Keratinocyte (primary cell): ENCODE measurements around the gene CEP63.

Experiments
- EZH2 ChIP-seq: IDR thresholded peaks from one replicate; pipeline ENCODE4 v1.6.1; 2012; ENCODE audit warnings: inconsistent platforms, mild to moderate bottlenecking, low read length, moderate library complexity
- TF ChIP-seq, protein P1 (sequence below), 3 experiments: IDR thresholded peaks in 1 of 3; conservative IDR thresholded peaks in 1 of 3; optimal IDR thresholded peaks in 1 of 3; 2 replicates in 2 of 3; 3 replicates in 1 of 3; pipeline versions ENCODE3 to v1.5.1; 2011; ENCODE audit warnings: low read length in 3 of 3, mild to moderate bottlenecking in 3 of 3, moderate library complexity in 2 of 3, control low read depth in 1 of 3, inconsistent platforms in 1 of 3; ENCODE audit not compliant: insufficient read depth in 2 of 3; ENCODE audit errors: extremely low read depth in 1 of 3

DNA sequence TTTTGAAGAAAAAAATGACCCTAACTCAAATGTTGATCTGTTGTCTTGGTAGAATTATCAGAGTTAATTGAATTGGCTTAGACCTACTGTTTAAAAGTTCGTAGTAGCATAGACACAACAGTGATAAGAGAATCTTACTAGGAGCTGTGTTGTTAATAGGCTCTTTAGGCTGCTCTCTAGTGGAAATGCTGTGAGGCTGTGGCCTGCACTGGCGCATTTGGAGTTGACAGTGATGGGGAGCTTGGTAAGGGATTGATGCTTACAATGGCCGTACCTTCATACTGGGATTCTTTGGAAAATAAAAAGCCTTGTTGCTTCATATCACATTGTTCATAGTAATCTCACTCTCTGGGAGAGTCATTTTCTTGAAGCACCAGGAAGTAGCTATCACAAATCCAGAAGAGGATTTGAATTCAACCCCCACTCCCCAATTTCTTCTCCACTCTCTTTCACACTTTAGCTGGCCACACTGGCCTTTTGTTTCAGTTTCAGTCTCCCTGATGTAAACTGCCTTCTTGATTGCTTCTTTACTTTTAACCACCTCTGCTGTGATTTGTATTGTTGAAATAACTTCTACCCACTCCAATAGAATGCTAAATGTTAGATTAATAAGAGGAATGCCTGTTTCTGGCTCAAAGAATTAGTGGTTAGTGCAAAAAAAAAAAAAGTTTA lies 56.6 kb downstream of the CEP63 start:
- TF ChIP-seq, protein P1, sequence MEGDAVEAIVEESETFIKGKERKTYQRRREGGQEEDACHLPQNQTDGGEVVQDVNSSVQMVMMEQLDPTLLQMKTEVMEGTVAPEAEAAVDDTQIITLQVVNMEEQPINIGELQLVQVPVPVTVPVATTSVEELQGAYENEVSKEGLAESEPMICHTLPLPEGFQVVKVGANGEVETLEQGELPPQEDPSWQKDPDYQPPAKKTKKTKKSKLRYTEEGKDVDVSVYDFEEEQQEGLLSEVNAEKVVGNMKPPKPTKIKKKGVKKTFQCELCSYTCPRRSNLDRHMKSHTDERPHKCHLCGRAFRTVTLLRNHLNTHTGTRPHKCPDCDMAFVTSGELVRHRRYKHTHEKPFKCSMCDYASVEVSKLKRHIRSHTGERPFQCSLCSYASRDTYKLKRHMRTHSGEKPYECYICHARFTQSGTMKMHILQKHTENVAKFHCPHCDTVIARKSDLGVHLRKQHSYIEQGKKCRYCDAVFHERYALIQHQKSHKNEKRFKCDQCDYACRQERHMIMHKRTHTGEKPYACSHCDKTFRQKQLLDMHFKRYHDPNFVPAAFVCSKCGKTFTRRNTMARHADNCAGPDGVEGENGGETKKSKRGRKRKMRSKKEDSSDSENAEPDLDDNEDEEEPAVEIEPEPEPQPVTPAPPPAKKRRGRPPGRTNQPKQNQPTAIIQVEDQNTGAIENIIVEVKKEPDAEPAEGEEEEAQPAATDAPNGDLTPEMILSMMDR (optimal IDR thresholded peaks at IDR 0.05 in 1 of 3, IDR thresholded peaks at IDR 0.05 in 1 of 3, conservative IDR thresholded peaks at IDR 0.05 in 1 of 3; ENCODE audit: extremely low read depth in 1 of 3, insufficient read depth in 2 of 3, low read length in 3 of 3): no peak
- no peak for TF ChIP-seq EZH2
